GM12878 (cell line): Measurements from ENCODE around the gene UMOD. TPM values are rescaled to one million over a fixed set of nuclear protein-coding genes. Genes with fewer than 3 reads are reported as not detected.

Source experiments
- ATAC-seq: fragments of 200-7000 bp; cut with Tn5 transposase; 3 replicates; pipeline ENCODE4 v1.9.1; 2020; ENCODE audit warnings: mild to moderate bottlenecking, moderate library complexity
- BruUV-seq: library from RNA; stranded (reverse); fragments of 400-500 nt; replicated peaks from 2 replicates; lab custom pipeline; 2021; lab: Mats Ljungman, UMichigan
- CTCF ChIA-PET: fragments of 300-600 bp; sonication (Branson Sonifier 250); formaldehyde crosslinking; extraction: SDS; loops from one replicate; lab custom pipeline; 2021; ENCODE audit warnings: inconsistent platforms; lab: Yijun Ruan, JAX
- POLR2A ChIA-PET: fragments of 350-600 bp; formaldehyde crosslinking; extraction: SDS; loops from one replicate; lab custom pipeline; 2021; ENCODE audit warnings: inconsistent platforms; lab: Charles Lee
- RAD21 ChIA-PET: fragments of 300-600 bp; sonication (Branson Sonifier 250); formaldehyde crosslinking; loops from one replicate; lab custom pipeline; 2023; ENCODE audit warnings: antibody characterized with exemption; ENCODE audit not compliant: unreplicated experiment; lab: Charles Lee
- SMC1A ChIA-PET: fragments of 300-600 bp; sonication (Branson Sonifier 250); formaldehyde crosslinking; loops from one replicate; lab custom pipeline; 2023; ENCODE audit not compliant: unreplicated experiment, uncharacterized antibody; lab: Charles Lee
- DNase-seq: peaks from one replicate; pipeline ENCODE4 v3.0.0-alpha.2; 2011; ENCODE audit warnings: low read depth, low spot score
- FAIRE-seq: peaks from 3 replicates; lab custom pipeline; 2011; peaks lifted over from hg19 to GRCh38; lab: Jason Lieb, UNC
- H2AFZ ChIP-seq: 2 replicates; pipeline ENCODE4 v1.6.0; 2011; ENCODE audit warnings: low read depth, low read length, control low read depth; ENCODE audit not compliant: control insufficient read depth
- H3K27ac ChIP-seq: 2 replicates; pipeline ENCODE4 v1.5.1; 2011; ENCODE audit warnings: control low read depth; ENCODE audit not compliant: control insufficient read depth, insufficient read depth
- H3K27me3 ChIP-seq, 2 experiments: replicated peaks in 1 of 2; 2 replicates each; pipeline versions ENCODE4 v1.6.0 to v1.6.1; 2011; ENCODE audit warnings: low read length in 1 of 2; ENCODE audit not compliant: control insufficient read depth in 2 of 2, insufficient read depth in 2 of 2
- H3K36me3 ChIP-seq, 2 experiments: 2 replicates each; pipeline ENCODE4 v1.5.1; 2011; ENCODE audit warnings: low read length in 1 of 2; ENCODE audit not compliant: control insufficient read depth in 2 of 2, insufficient read depth in 2 of 2
- H3K4me1 ChIP-seq: 2 replicates; pipeline ENCODE4 v1.6.1; 2011; ENCODE audit warnings: mild to moderate bottlenecking, low read length, moderate library complexity, mixed read lengths; ENCODE audit not compliant: control insufficient read depth, insufficient read depth
- H3K4me2 ChIP-seq: 2 replicates; pipeline ENCODE4 v1.6.0; 2011; ENCODE audit warnings: control low read depth; ENCODE audit not compliant: control insufficient read depth, insufficient read depth
- H3K4me3 ChIP-seq: fragments of 200-600 bp; sonication (generic); 2 replicates; pipeline ENCODE4 v1.5.1; 2016
- H3K79me2 ChIP-seq: 2 replicates; pipeline ENCODE4 v1.6.0; 2011; ENCODE audit warnings: low read length; ENCODE audit not compliant: control insufficient read depth, insufficient read depth
- H3K9ac ChIP-seq: 2 replicates; pipeline ENCODE4 v1.8.0; 2011; ENCODE audit warnings: low read length, control low read depth, mixed read lengths; ENCODE audit not compliant: control insufficient read depth, insufficient read depth
- H3K9me3 ChIP-seq: replicated peaks from 3 replicates; pipeline ENCODE4 v1.5.1; 2011; ENCODE audit warnings: mild to moderate bottlenecking, low read length; ENCODE audit not compliant: control insufficient read depth, insufficient read depth
- H4K20me1 ChIP-seq: 2 replicates; pipeline ENCODE4 v1.6.0; 2011; ENCODE audit not compliant: control insufficient read depth, insufficient read depth
- CBX3 ChIP-seq: fragments of 200-600 bp; sonication (generic); IDR thresholded peaks from 2 replicates; pipeline ENCODE4 v1.6.1; 2016; ENCODE audit warnings: low read depth, borderline replicate concordance
- ETV6 ChIP-seq, 2 experiments: fragments of 450-650 bp in 1 of 2; IDR thresholded peaks in 1 of 2; conservative IDR thresholded peaks in 1 of 2; 2 replicates each; pipeline ENCODE4 v1.6.1; 2014; ENCODE audit warnings: antibody characterized with exemption in 1 of 2, borderline replicate concordance in 1 of 2, low read depth in 1 of 2, mild to moderate bottlenecking in 1 of 2, moderate library complexity in 1 of 2
- IRF4 ChIP-seq: IDR thresholded peaks from 2 replicates; pipeline ENCODE4 v1.6.1; 2011; ENCODE audit warnings: low read depth, low read length
- NBN ChIP-seq: fragments of 450-650 bp; IDR thresholded peaks from 2 replicates; pipeline ENCODE4 v1.6.1; 2016
- PML ChIP-seq: IDR thresholded peaks from 2 replicates; pipeline ENCODE4 v1.6.1; 2012; ENCODE audit warnings: low read length, inconsistent platforms
- POLR2A ChIP-seq: IDR thresholded peaks from 2 replicates; pipeline ENCODE4 v1.6.1; 2011; ENCODE audit warnings: low read depth, mild to moderate bottlenecking, low read length
- RFX5 ChIP-seq: IDR thresholded peaks from 2 replicates; pipeline ENCODE4 v1.6.1; 2011; ENCODE audit warnings: low read depth, low read length, improper control_type of control experiment
- ZBTB11 ChIP-seq: fragments of 450-650 bp; formaldehyde crosslinking; IDR thresholded peaks from 2 replicates; pipeline ENCODE4 v1.5.0; 2022; ENCODE audit warnings: mild to moderate bottlenecking, missing genetic modification characterization
- WGBS: methylation state at CpG from one replicate; pipeline ENCODE4 v1.1.6; 2016; ENCODE audit warnings: low lambda C conversion rate; ENCODE audit not compliant: insufficient replicate concordance, insufficient coverage; ENCODE audit errors: missing lambda C conversion rate; 5-methylcytosine and 5-hydroxymethylcytosine counted together
- in situ Hi-C: fragments of 300-500 bp; cut with MboI; formaldehyde crosslinking; loops from 9 replicates; pipeline ENCODE4 v1.14.3; 2018; ENCODE audit warnings: mixed read lengths
- intact Hi-C: fragments of 100-400 bp; cut with micrococcal nuclease; formaldehyde crosslinking; loops from one replicate; pipeline ENCODE4 v1.14.2; 2022; ENCODE audit not compliant: unreplicated experiment
- polyA plus RNA-seq, 11 experiments: library from polyadenylated mRNA; depleted of rRNA in 4 of 11; unstranded in 6 of 11; stranded (reverse) in 5 of 11; fragments of >200 nt; fragmentation: Nextera tagmentation in 4 of 11; fragmentation: Illumina TruSeq in 1 of 11; extraction: Ambion mirVana in 4 of 11; extraction: Trizol in 1 of 11; gene quantifications; 1 replicate in 1 of 11; 2 replicates in 10 of 11; pipeline versions ENCODE4 v1.2.1 to v1.2.3, GENCODE V29; 2011 to 2016; ENCODE audit warnings: inconsistent platforms in 2 of 11, missing spikeins in 2 of 11, low read depth in 1 of 11
- total RNA-seq, 4 experiments: library from RNA; depleted of rRNA in 3 of 4; stranded (reverse); fragments of >200 nt in 3 of 4; fragmentation: Illumina TruSeq in 1 of 4; extraction: Trizol in 1 of 4; gene quantifications; 2 replicates each; pipeline versions ENCODE4 v1.2.1 to v1.2.3, GENCODE V29; 2013 to 2021
- TF ChIP-seq, protein P1 (sequence below): fragments of 150-350 bp; IDR thresholded peaks from 2 replicates; pipeline ENCODE4 v1.6.1; 2014; ENCODE audit warnings: mild to moderate bottlenecking, low read depth, low read length

UMOD gene
- total and polyA plus RNA-seq, 10 of the 15 experiments (the other 5 are each of a cell fraction or from before 2014, with no cell fraction given) = not detected

- no peak for TF ChIP-seq ZBTB11 (CRISPR knock-in tag)
- TF ChIP-seq POLR2A = no peak
Observed at GRCh38 chr16:20353379-20353778, 864 bp upstream of the UMOD start (continued).

- intact Hi-C loops = no loop called here
- no peak overlapping the region for H3K4me2 ChIP-seq
- no peak overlapping the region for H3K9ac ChIP-seq
- TF ChIP-seq PML (no peak), IRF4 (no peak), CBX3 (no peak), NBN (no peak), ETV6 (conservative IDR thresholded peaks at IDR 0.05 in 1 of 2, IDR thresholded peaks at IDR 0.05 in 1 of 2; ENCODE audit: borderline replicate concordance in 1 of 2, low read depth in 1 of 2) (no peak), RFX5 (no peak)
- TF ChIP-seq, protein P1, sequence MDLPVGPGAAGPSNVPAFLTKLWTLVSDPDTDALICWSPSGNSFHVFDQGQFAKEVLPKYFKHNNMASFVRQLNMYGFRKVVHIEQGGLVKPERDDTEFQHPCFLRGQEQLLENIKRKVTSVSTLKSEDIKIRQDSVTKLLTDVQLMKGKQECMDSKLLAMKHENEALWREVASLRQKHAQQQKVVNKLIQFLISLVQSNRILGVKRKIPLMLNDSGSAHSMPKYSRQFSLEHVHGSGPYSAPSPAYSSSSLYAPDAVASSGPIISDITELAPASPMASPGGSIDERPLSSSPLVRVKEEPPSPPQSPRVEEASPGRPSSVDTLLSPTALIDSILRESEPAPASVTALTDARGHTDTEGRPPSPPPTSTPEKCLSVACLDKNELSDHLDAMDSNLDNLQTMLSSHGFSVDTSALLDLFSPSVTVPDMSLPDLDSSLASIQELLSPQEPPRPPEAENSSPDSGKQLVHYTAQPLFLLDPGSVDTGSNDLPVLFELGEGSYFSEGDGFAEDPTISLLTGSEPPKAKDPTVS = no peak
- H3K27me3 ChIP-seq = no peaks in the 10 kb centered on the region; a peak in 1 of 4 replicates
- ATAC-seq = no peak
- SMC1A ChIA-PET = interaction anchor here (1.4 kb wide), 1 partner anchor 11 kb away, joined by 3 read pairs; no protein-coding TSS in a partner anchor
- H3K27ac ChIP-seq = no peak overlapping the region
- WGBS = 62% methylated on average over 6 of the region's 6 CpGs
- no peaks in the 10 kb centered on the region for H3K79me2 ChIP-seq
- POLR2A ChIA-PET = no interaction called here
- H3K4me3 ChIP-seq = no peak overlapping the region
- H3K36me3 ChIP-seq = no peaks in the 10 kb centered on the region
- in situ Hi-C loops = loop anchor here (25.0 kb wide), 1 partner anchor 1312 kb away; no protein-coding TSS in a partner anchor
- CTCF ChIA-PET = interaction anchor here (0.6 kb wide), 1 partner anchor 708 kb away, joined by 4 read pairs; no protein-coding TSS in a partner anchor
- no TSS peak for BruUV-seq
- DNase-seq = no peak
- FAIRE-seq = no peak
- H2AFZ ChIP-seq = no peak overlapping the region
- no peaks in the 10 kb centered on the region for H3K9me3 ChIP-seq
- no peaks in the 10 kb centered on the region for H3K4me1 ChIP-seq
- no peaks in the 10 kb centered on the region for H4K20me1 ChIP-seq
- RAD21 ChIA-PET = no interaction called here
Observed at GRCh38 chr16:20349615-20350014, 2.9 kb downstream of the UMOD start.
